Epidermal melanocyte (primary cell): ENCODE data around the gene GCK.

Source experiments
- DNase-seq: peaks from one replicate; pipeline ENCODE4 v3.0.0; 2011; ENCODE audit warnings: low spot score; ENCODE audit not compliant: insufficient read length

The GCK gene

GRCh38 chr7:44189286-44189992 is at the start of gene GCK:
GCK (minus strand) TSS chr7:44189439; CDS start chr7:44188953, 486 bp downstream.
- no peak for DNase-seq

GRCh38 chr7:44238116-44238695 is 49.0 kb upstream of the GCK start:
- no peak for DNase-seq

GRCh38 chr7:44237696-44238095 is 48.5 kb upstream of the GCK start:
- DNase-seq: no peak

- no peak for DNase-seq
These were observed 47.1 kb upstream of the GCK start for GRCh38 chr7:44236333-44236728.

GRCh38 chr7:44235582-44236332 is 46.5 kb upstream of the GCK start:
- no peak for DNase-seq

GRCh38 chr7:44235066-44235465 is 45.8 kb upstream of the GCK start:
- DNase-seq: no peak

- no peak for DNase-seq
These were observed 43.9 kb upstream of the GCK start for GRCh38 chr7:44232901-44233715.

- no peak for DNase-seq
These were observed 43.2 kb upstream of the GCK start for GRCh38 chr7:44232396-44232795.

GRCh38 chr7:44231088-44231487 is 41.8 kb upstream of the GCK start:
- no peak for DNase-seq

- no peak for DNase-seq
These were observed 41.0 kb upstream of the GCK start for GRCh38 chr7:44230286-44230685.

- DNase-seq: no peak
These were observed 40.4 kb upstream of the GCK start for GRCh38 chr7:44229546-44230105.

GRCh38 chr7:44228571-44229350 is 39.5 kb upstream of the GCK start:
- DNase-seq: no peak

GRCh38 chr7:44227911-44228310 is 38.7 kb upstream of the GCK start:
- no peak for DNase-seq

GRCh38 chr7:44226396-44226753 is 37.1 kb upstream of the GCK start:
- DNase-seq: no peak

GRCh38 chr7:44225566-44226395 is 36.5 kb upstream of the GCK start:
- DNase-seq: no peak

GRCh38 chr7:44224974-44225565 is 35.8 kb upstream of the GCK start:
- no peak for DNase-seq

- DNase-seq: no peak
These were observed 35.1 kb upstream of the GCK start for GRCh38 chr7:44224080-44224973.

GRCh38 chr7:44223362-44224079 is 34.3 kb upstream of the GCK start:
- DNase-seq: no peak
